Ramos (cell line): ENCODE data around the gene IGFLR1.
"Not testable (repeated sequence)": the region's sequence is repeated elsewhere in the genome, so short reads cannot be mapped to it uniquely, and the experiment has no call there.

ENCODE experiments used
- in situ Hi-C: fragments of 300-500 bp; cut with MboI; formaldehyde crosslinking; loops from one replicate; pipeline ENCODE4 v1.14.3; 2022; ENCODE audit warnings: low sequenced_read_pairs; ENCODE audit not compliant: unreplicated experiment

The IGFLR1 gene

GRCh38 chr19:35727053-35727955 lies 14.9 kb downstream of the IGFLR1 start:
- in situ Hi-C loops = no loop called here

- in situ Hi-C loops = no loop called here
Measured at GRCh38 chr19:35725216-35725861, 16.9 kb downstream of the IGFLR1 start.

DNA sequence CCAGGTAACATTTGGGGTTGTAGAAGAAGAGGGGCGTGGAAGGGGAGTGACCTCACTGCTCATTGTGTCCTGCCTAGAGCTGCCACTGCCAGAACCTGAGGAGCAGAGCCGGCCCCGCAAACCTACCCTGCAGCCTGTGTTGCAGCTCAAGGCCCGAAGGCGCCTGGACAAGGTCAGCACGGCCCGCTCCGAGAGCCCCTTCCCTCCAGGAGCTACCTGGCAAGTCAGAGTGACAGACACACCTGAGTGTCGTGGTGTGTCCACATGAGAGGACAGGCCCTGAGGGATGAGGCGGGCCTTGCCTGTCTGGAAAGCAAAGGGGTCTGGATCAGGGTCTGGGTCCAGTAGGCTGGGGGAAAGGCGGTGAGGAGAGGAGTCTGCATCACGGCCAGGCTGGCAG lies 17.7 kb downstream of the IGFLR1 start:
- in situ Hi-C loops = no loop called here

DNA sequence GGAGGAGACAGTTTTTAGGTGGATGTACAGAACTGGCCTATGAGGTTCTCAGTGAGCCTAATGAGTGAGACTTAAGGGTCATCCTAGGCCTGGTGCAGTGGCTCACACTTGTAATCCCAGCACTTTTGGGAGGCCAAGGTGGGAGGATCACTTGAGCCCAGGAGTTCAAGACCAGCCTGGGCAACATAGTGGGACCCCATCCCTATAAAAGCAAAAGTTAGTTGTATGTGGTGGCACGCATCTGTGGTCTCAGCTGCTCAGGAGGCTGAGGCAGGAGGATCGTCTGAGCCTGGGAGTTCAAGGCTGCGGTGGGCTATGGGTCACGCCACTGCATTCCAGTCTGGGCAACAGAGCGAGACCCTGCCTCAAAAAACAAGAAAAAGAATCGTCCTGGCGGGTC lies 18.1 kb downstream of the IGFLR1 start:
- in situ Hi-C loops = not testable (repeated sequence)

- in situ Hi-C loops = no loop called here
Measured at GRCh38 chr19:35723671-35724070, 18.6 kb downstream of the IGFLR1 start.

GRCh38 chr19:35722897-35723296 lies 19.4 kb downstream of the IGFLR1 start:
- in situ Hi-C loops = no loop called here

- in situ Hi-C loops = no loop called here
Measured at GRCh38 chr19:35722461-35722860, 19.8 kb downstream of the IGFLR1 start.

DNA sequence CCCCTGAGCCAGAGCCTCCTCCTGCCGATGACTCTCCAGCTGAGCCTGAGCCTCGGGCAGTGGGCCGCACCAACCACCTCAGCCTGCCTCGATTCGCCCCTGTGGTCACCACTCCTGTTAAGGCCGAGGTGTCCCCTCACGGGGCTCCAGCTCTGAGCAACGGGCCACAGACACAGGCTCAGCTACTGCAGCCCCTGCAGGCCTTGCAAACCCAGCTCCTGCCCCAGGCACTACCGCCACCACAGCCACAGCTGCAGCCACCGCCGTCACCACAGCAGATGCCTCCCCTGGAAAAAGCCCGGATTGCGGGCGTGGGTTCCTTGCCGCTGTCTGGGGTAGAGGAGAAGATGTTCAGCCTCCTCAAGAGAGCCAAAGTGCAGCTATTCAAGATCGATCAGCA lies 20.9 kb downstream of the IGFLR1 start:
- in situ Hi-C loops = no loop called here

GRCh38 chr19:35720648-35721047 lies 21.6 kb downstream of the IGFLR1 start:
- in situ Hi-C loops = no loop called here

GRCh38 chr19:35720163-35720524 lies 22.1 kb downstream of the IGFLR1 start:
- in situ Hi-C loops = no loop called here

- in situ Hi-C loops = no loop called here
Measured at GRCh38 chr19:35719402-35720162, 22.7 kb downstream of the IGFLR1 start.

GRCh38 chr19:35718345-35719041 lies 23.8 kb downstream of the IGFLR1 start:
- in situ Hi-C loops = no loop called here

- in situ Hi-C loops = no loop called here
Measured at GRCh38 chr19:35717665-35718344, 24.4 kb downstream of the IGFLR1 start, which contains the start of gene KMT2B. TSS of gene KMT2B (plus strand) at chr19:35718003. CDS start at chr19:35718019, 16 bp downstream.

- in situ Hi-C loops = no loop called here
Measured at GRCh38 chr19:35716801-35717664, 25.2 kb downstream of the IGFLR1 start.

DNA sequence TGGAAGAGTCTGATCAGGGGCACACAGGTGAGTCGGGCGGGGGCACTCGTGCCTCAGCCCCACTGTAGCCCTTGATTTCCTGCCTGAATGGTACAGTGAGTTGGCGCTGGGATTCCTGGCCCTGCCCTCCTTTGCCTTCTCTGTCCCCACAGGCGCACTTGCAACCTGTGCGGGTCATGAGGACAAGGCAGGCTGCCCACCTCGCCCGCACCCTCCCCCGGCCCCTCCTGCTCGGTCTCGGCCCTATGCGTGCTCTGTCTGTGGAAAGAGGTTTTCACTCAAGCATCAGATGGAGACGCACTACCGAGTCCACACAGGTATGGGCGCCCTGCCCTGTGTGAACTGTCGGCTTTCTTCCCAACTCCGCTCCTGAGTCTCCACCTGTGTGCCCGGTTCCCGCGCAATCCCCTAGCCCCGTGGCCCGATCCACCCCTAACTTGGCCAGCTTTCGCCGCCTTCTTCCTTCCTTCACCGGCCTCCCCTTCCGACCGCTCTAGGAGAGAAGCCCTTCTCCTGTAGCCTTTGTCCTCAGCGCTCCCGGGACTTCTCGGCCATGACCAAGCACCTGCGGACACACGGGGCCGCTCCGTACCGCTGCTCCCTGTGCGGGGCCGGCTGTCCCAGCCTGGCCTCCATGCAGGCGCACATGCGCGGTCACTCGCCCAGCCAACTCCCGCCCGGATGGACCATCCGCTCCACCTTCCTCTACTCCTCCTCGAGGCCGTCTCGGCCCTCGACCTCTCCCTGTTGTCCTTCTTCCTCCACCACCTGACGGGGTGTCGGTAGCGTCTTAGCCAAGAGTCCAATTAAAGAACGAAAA lies 26.1 kb downstream of the IGFLR1 start:
- in situ Hi-C loops = no loop called here

- in situ Hi-C loops = no loop called here
Measured at GRCh38 chr19:35715355-35715809, 26.9 kb downstream of the IGFLR1 start.

- in situ Hi-C loops = no loop called here
Measured at GRCh38 chr19:35714601-35715354, 27.5 kb downstream of the IGFLR1 start.
